NCI-H2081 (cell line): ENCODE measurements around the gene RAD52.

Source experiments
- DNase-seq, 2 experiments: peaks; one replicate each; lab custom pipeline; 2025; lab: John Stamatoyannopoulos, UW

The RAD52 gene

GRCh38 chr12:868722-869121 is 80.8 kb downstream of the RAD52 start:
- no peak for DNase-seq

GRCh38 chr12:867905-868304 is 81.6 kb downstream of the RAD52 start:
- no peak for DNase-seq

GRCh38 chr12:865614-866013 is 83.9 kb downstream of the RAD52 start:
- DNase-seq, result no peak

GRCh38 chr12:863285-863684 is 86.2 kb downstream of the RAD52 start:
- no peak for DNase-seq

GRCh38 chr12:862303-862911 is 87.1 kb downstream of the RAD52 start:
- peak in 1 of 2 experiments; percentile 21 for DNase-seq
